Upper lobe of left lung (tissue), 4 donors: Measurements from ENCODE around the gene TGFB1.

ENCODE experiments used
- POLR2AphosphoS5 ChIP-seq, 2 donors: sonication (generic); formaldehyde crosslinking; IDR thresholded peaks; one replicate each; pipeline ENCODE4 v1.5.1; 2017; ENCODE audit warnings: antibody characterized with exemption in 2 of 2
- TF ChIP-seq, protein P1 (sequence below), 6 experiments: fragments of 450-650 bp in 4 of 6; fragments of 200-600 bp in 2 of 6; sonication (generic) in 2 of 6; IDR thresholded peaks; one replicate each; pipeline ENCODE4 v1.5.1; 2016 to 2019; ENCODE audit warnings: antibody characterized with exemption in 6 of 6

DNA sequence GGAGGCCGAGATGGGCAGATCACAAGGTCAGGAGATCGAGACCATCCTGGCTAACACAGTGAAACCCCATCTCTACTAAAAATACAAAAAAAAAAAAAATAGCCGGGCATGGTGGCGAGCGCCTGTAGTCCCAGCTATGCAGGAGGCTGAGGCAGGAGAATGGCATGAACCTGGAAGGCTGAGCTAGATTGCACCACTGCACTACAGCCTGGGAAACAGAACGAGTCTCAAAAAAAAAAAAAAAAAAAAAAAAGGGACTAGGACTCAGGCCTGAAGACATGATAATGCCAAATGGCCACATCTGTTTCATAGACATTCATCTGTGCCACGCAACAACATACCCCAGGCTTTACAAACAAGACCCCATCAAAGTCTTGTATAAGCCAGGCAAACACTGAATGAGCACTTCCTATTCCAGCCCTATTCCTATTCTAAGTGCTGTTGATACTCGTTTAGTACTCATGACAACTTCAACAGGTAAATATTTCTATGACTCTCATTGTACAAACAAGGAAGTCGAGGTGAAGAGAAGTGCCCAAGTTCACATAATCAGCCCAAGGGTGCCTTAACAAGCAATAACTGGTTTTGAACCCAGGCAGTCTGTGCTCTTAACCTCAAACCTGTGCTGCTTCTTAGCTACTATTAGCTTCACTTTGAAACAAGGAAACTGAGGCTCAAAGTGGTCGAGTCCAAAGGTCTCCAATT lies 8.6 kb upstream of the TGFB1 start:
- TF ChIP-seq, protein P1, sequence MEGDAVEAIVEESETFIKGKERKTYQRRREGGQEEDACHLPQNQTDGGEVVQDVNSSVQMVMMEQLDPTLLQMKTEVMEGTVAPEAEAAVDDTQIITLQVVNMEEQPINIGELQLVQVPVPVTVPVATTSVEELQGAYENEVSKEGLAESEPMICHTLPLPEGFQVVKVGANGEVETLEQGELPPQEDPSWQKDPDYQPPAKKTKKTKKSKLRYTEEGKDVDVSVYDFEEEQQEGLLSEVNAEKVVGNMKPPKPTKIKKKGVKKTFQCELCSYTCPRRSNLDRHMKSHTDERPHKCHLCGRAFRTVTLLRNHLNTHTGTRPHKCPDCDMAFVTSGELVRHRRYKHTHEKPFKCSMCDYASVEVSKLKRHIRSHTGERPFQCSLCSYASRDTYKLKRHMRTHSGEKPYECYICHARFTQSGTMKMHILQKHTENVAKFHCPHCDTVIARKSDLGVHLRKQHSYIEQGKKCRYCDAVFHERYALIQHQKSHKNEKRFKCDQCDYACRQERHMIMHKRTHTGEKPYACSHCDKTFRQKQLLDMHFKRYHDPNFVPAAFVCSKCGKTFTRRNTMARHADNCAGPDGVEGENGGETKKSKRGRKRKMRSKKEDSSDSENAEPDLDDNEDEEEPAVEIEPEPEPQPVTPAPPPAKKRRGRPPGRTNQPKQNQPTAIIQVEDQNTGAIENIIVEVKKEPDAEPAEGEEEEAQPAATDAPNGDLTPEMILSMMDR (IDR thresholded peaks at IDR 0.05) = no peak
- no peak for TF ChIP-seq POLR2AphosphoS5 (IDR thresholded peaks at IDR 0.05)
